Activated CD8-positive, alpha-beta T cell treated with anti-CD3 and anti-CD28 coated beads for 36 hours (primary cell): ENCODE results near the gene EPB41L5. TPM values are rescaled to one million over a fixed set of nuclear protein-coding genes. Genes with fewer than 3 reads are reported as not detected.

Source experiments
- ATAC-seq: fragments of 200-7000 bp; cut with Tn5 transposase; one replicate; pipeline ENCODE4 v1.10.0; 2021; ENCODE audit warnings: mild to moderate bottlenecking, moderate library complexity
- CTCF ChIA-PET: fragments of 350-600 bp; sonication (Branson Sonifier 250); formaldehyde crosslinking; loops from one replicate; lab custom pipeline; 2021; ENCODE audit warnings: antibody characterized with exemption; lab: Charles Lee
- POLR2A ChIA-PET: fragments of 350-600 bp; sonication (Branson Sonifier 250); formaldehyde crosslinking; loops from one replicate; lab custom pipeline; 2021; ENCODE audit warnings: antibody characterized with exemption; lab: Charles Lee
- DNase-seq: peaks from one replicate; pipeline ENCODE4 v3.0.0-alpha.2; 2020
- H3K27ac Mint-ChIP-seq: one replicate; pipeline ENCODE4 v1.8.0; 2021; ENCODE audit warnings: mild to moderate bottlenecking, mixed read lengths
- H3K27me3 Mint-ChIP-seq: one replicate; pipeline ENCODE4 v1.8.0; 2021; ENCODE audit warnings: mixed read lengths
- H3K36me3 Mint-ChIP-seq: one replicate; pipeline ENCODE4 v1.8.0; 2021; ENCODE audit warnings: low read depth, mixed read lengths
- H3K4me1 Mint-ChIP-seq: one replicate; pipeline ENCODE4 v1.8.0; 2021; ENCODE audit warnings: low read depth, mixed read lengths
- H3K4me3 Mint-ChIP-seq: one replicate; pipeline ENCODE4 v1.8.0; 2021; ENCODE audit warnings: mild to moderate bottlenecking, moderate library complexity, mixed read lengths
- H3K9me3 Mint-ChIP-seq: one replicate; pipeline ENCODE4 v1.8.0; 2021; ENCODE audit warnings: mixed read lengths
- CTCF ChIP-seq: fragments of 200-600 bp; IDR thresholded peaks from one replicate; pipeline ENCODE4 v1.8.0; 2022; ENCODE audit warnings: antibody characterized with exemption, mild to moderate bottlenecking
- intact Hi-C: fragments of 100-400 bp; cut with micrococcal nuclease; formaldehyde crosslinking; loops from one replicate; pipeline ENCODE4 v1.10.0; 2022
- total RNA-seq, 2 experiments: library from RNA; stranded (reverse); gene quantifications; one replicate each; pipeline ENCODE4 v1.2.3, GENCODE V29; 2021

EPB41L5 gene
- total RNA-seq, 2 experiments from 2014 or later = 3.9 TPM

GRCh38 chr2:120203251-120204021 is 190.6 kb downstream of the EPB41L5 start:
- intact Hi-C loops = no loop called here
- Mint-ChIP-seq H3K27me3 (no peaks in the 10 kb centered on the region), H3K4me1 (peaks cover 2% of the 10 kb centered on the region), H3K27ac (no peak overlapping the region), H3K36me3 (no peaks in the 10 kb centered on the region), H3K4me3 (no peak overlapping the region), H3K9me3 (peaks cover 2% of the 10 kb centered on the region)
- ChIA-PET CTCF (interaction anchor here (0.5 to 2.0 kb wide), 4 partner anchors 8 to 110 kb away, joined by 3 to 14 read pairs (median 5); no protein-coding TSS in a partner anchor), POLR2A (no interaction called here)
- TF ChIP-seq CTCF = no peak
- ATAC-seq = no peak
- DNase-seq = no peak

GRCh38 chr2:120204022-120204405 is 191.1 kb downstream of the EPB41L5 start:
- TF ChIP-seq CTCF = no peak
- CTCF ChIA-PET = interaction anchor here (0.5 to 1.9 kb wide), 2 partner anchors 57 to 110 kb away, joined by 3 to 14 read pairs; no protein-coding TSS in a partner anchor
- ATAC-seq (no peak), DNase-seq (no peak)
- no peaks in the 10 kb centered on the region for H3K27me3 Mint-ChIP-seq
- H3K36me3 Mint-ChIP-seq = no peaks in the 10 kb centered on the region
- POLR2A ChIA-PET = no interaction called here
- intact Hi-C loops = no loop called here
- peaks cover 2% of the 10 kb centered on the region for H3K4me1 Mint-ChIP-seq
- no peak overlapping the region for H3K4me3 Mint-ChIP-seq
- H3K27ac Mint-ChIP-seq = no peak overlapping the region
- no peaks in the 10 kb centered on the region for H3K9me3 Mint-ChIP-seq

GRCh38 chr2:120204417-120204816 is 191.5 kb downstream of the EPB41L5 start:
- no peaks in the 10 kb centered on the region for H3K27me3 Mint-ChIP-seq
- POLR2A ChIA-PET = no interaction called here
- H3K27ac Mint-ChIP-seq = no peak overlapping the region

GRCh38 chr2:120204945-120205670 is 192.2 kb downstream of the EPB41L5 start:
- Mint-ChIP-seq H3K4me3 (no peak overlapping the region), H3K27me3 (no peaks in the 10 kb centered on the region)

More at GRCh38 chr2:120204417-120204816, 191.5 kb downstream of the EPB41L5 start:
- intact Hi-C loops = no loop called here
- H3K9me3 Mint-ChIP-seq = no peaks in the 10 kb centered on the region
- CTCF ChIA-PET = interaction anchor here (1.2 to 1.9 kb wide), 2 partner anchors 29 to 109 kb away, joined by 5 to 14 read pairs; no protein-coding TSS in a partner anchor
- no peak for ATAC-seq
- no peak for TF ChIP-seq CTCF
- no peak for DNase-seq
- H3K4me3 Mint-ChIP-seq = no peak overlapping the region
- H3K36me3 Mint-ChIP-seq = no peaks in the 10 kb centered on the region
- H3K4me1 Mint-ChIP-seq = peaks cover 5% of the 10 kb centered on the region

More at GRCh38 chr2:120204945-120205670, 192.2 kb downstream of the EPB41L5 start:
- Mint-ChIP-seq H3K4me1 (peaks cover 11% of the 10 kb centered on the region), H3K9me3 (no peaks in the 10 kb centered on the region), H3K27ac (no peak overlapping the region), H3K36me3 (no peaks in the 10 kb centered on the region)
- TF ChIP-seq CTCF = no peak
- ChIA-PET CTCF (interaction anchor here (1.2 to 1.9 kb wide), 2 partner anchors 30 to 109 kb away, joined by 5 to 14 read pairs; no protein-coding TSS in a partner anchor), POLR2A (no interaction called here)
- no peak for DNase-seq
- ATAC-seq = no peak
- intact Hi-C loops = no loop called here
